ENCODE results near the gene ADGRA1.
"Not testable (repeated sequence)": the region's sequence is repeated elsewhere in the genome, so short reads cannot be mapped to it uniquely, and the experiment has no call there.

The ADGRA1 gene

GRCh38 chr10:133139551-133140065 is 51.9 kb downstream of the ADGRA1 start:
- Histone ChIP-seq H3K9me3 (ENCODE audit: control insufficient read depth, insufficient read depth, low read length) (no peaks in the 10 kb centered on the region), H3K27ac (ENCODE audit: low read depth, low read length) (no peak overlapping the region), H3K36me3 (ENCODE audit: control insufficient read depth, insufficient read depth, low read length) (no peaks in the 10 kb centered on the region), H3K4me3 (ENCODE audit: low read depth, low read length) (no peak overlapping the region), H3K27me3 (ENCODE audit: control insufficient read depth, insufficient read depth, low read length) (no peaks in the 10 kb centered on the region), H3K4me1 (ENCODE audit: control insufficient read depth, insufficient read depth, low read length) (peaks cover 6% of the 10 kb centered on the region; the same call in 1 of the 2 replicates), H3K9ac (ENCODE audit: low read depth, low read length) (no peak overlapping the region)

GRCh38 chr10:133140417-133141143 is 52.9 kb downstream of the ADGRA1 start:
- Histone ChIP-seq H3K9me3 (ENCODE audit: control insufficient read depth, insufficient read depth, low read length) (no peaks in the 10 kb centered on the region), H3K4me3 (ENCODE audit: low read depth, low read length) (no peak overlapping the region), H3K27me3 (ENCODE audit: control insufficient read depth, insufficient read depth, low read length) (no peaks in the 10 kb centered on the region), H3K27ac (ENCODE audit: low read depth, low read length) (no peak overlapping the region), H3K36me3 (ENCODE audit: control insufficient read depth, insufficient read depth, low read length) (no peaks in the 10 kb centered on the region), H3K9ac (ENCODE audit: low read depth, low read length) (no peak overlapping the region), H3K4me1 (ENCODE audit: control insufficient read depth, insufficient read depth, low read length) (peaks cover 9% of the 10 kb centered on the region; the same call in 1 of the 2 replicates)

- Histone ChIP-seq H3K27ac (ENCODE audit: low read depth, low read length) (no peak overlapping the region), H3K9ac (ENCODE audit: low read depth, low read length) (no peak overlapping the region), H3K4me3 (ENCODE audit: low read depth, low read length) (no peak overlapping the region), H3K4me1 (ENCODE audit: control insufficient read depth, insufficient read depth, low read length) (peaks cover 14% of the 10 kb centered on the region), H3K27me3 (ENCODE audit: control insufficient read depth, insufficient read depth, low read length) (no peaks in the 10 kb centered on the region), H3K36me3 (ENCODE audit: control insufficient read depth, insufficient read depth, low read length) (no peaks in the 10 kb centered on the region), H3K9me3 (ENCODE audit: control insufficient read depth, insufficient read depth, low read length) (no peaks in the 10 kb centered on the region)
Measured at GRCh38 chr10:133141144-133141957, 53.6 kb downstream of the ADGRA1 start.

- Histone ChIP-seq H3K9ac (ENCODE audit: low read depth, low read length) (no peak overlapping the region), H3K4me1 (ENCODE audit: control insufficient read depth, insufficient read depth, low read length) (peaks cover 15% of the 10 kb centered on the region), H3K36me3 (ENCODE audit: control insufficient read depth, insufficient read depth, low read length) (no peaks in the 10 kb centered on the region), H3K27me3 (ENCODE audit: control insufficient read depth, insufficient read depth, low read length) (no peaks in the 10 kb centered on the region), H3K27ac (ENCODE audit: low read depth, low read length) (no peak overlapping the region), H3K9me3 (ENCODE audit: control insufficient read depth, insufficient read depth, low read length) (no peaks in the 10 kb centered on the region), H3K4me3 (ENCODE audit: low read depth, low read length) (no peak overlapping the region)
Measured at GRCh38 chr10:133141958-133142340, 54.2 kb downstream of the ADGRA1 start.

- Histone ChIP-seq H3K4me3 (ENCODE audit: low read depth, low read length) (no peak overlapping the region), H3K36me3 (ENCODE audit: control insufficient read depth, insufficient read depth, low read length) (no peaks in the 10 kb centered on the region), H3K9me3 (ENCODE audit: control insufficient read depth, insufficient read depth, low read length) (no peaks in the 10 kb centered on the region), H3K4me1 (ENCODE audit: control insufficient read depth, insufficient read depth, low read length) (peaks cover 15% of the 10 kb centered on the region), H3K27ac (ENCODE audit: low read depth, low read length) (no peak overlapping the region), H3K9ac (ENCODE audit: low read depth, low read length) (no peak overlapping the region), H3K27me3 (ENCODE audit: control insufficient read depth, insufficient read depth, low read length) (no peaks in the 10 kb centered on the region)
Measured at GRCh38 chr10:133142523-133143199, 54.9 kb downstream of the ADGRA1 start.

GRCh38 chr10:133143200-133143533 is 55.4 kb downstream of the ADGRA1 start:
- Histone ChIP-seq H3K27ac (ENCODE audit: low read depth, low read length) (no peak overlapping the region), H3K27me3 (ENCODE audit: control insufficient read depth, insufficient read depth, low read length) (no peaks in the 10 kb centered on the region), H3K9ac (ENCODE audit: low read depth, low read length) (no peak overlapping the region), H3K4me1 (ENCODE audit: control insufficient read depth, insufficient read depth, low read length) (peaks cover 15% of the 10 kb centered on the region), H3K36me3 (ENCODE audit: control insufficient read depth, insufficient read depth, low read length) (no peaks in the 10 kb centered on the region), H3K4me3 (ENCODE audit: low read depth, low read length) (no peak overlapping the region), H3K9me3 (ENCODE audit: control insufficient read depth, insufficient read depth, low read length) (no peaks in the 10 kb centered on the region)

GRCh38 chr10:133143546-133143945 is 55.8 kb downstream of the ADGRA1 start:
- no peaks in the 10 kb centered on the region for H3K36me3 ChIP-seq (ENCODE audit: control insufficient read depth, insufficient read depth, low read length)
- H3K4me1 ChIP-seq (ENCODE audit: control insufficient read depth, insufficient read depth, low read length): peaks cover 15% of the 10 kb centered on the region
- H3K9me3 ChIP-seq (ENCODE audit: control insufficient read depth, insufficient read depth, low read length): no peaks in the 10 kb centered on the region
- H3K4me3 ChIP-seq (ENCODE audit: low read depth, low read length): no peak overlapping the region
- no peak overlapping the region for H3K9ac ChIP-seq (ENCODE audit: low read depth, low read length)
- H3K27me3 ChIP-seq (ENCODE audit: control insufficient read depth, insufficient read depth, low read length): no peaks in the 10 kb centered on the region
- H3K27ac ChIP-seq (ENCODE audit: low read depth, low read length): no peak overlapping the region

GRCh38 chr10:133144771-133145170 is 57.0 kb downstream of the ADGRA1 start:
- H3K9ac ChIP-seq (ENCODE audit: low read depth, low read length): no peak overlapping the region
- H3K9me3 ChIP-seq (ENCODE audit: control insufficient read depth, insufficient read depth, low read length): no peaks in the 10 kb centered on the region
- no peak overlapping the region for H3K4me3 ChIP-seq (ENCODE audit: low read depth, low read length)
- peaks cover 12% of the 10 kb centered on the region for H3K4me1 ChIP-seq (ENCODE audit: control insufficient read depth, insufficient read depth, low read length)
- no peak overlapping the region for H3K27ac ChIP-seq (ENCODE audit: low read depth, low read length)
- no peaks in the 10 kb centered on the region for H3K36me3 ChIP-seq (ENCODE audit: control insufficient read depth, insufficient read depth, low read length)
- H3K27me3 ChIP-seq (ENCODE audit: control insufficient read depth, insufficient read depth, low read length): no peaks in the 10 kb centered on the region

GRCh38 chr10:133150226-133150625 is 62.5 kb downstream of the ADGRA1 start:
- no peak overlapping the region for H3K4me3 ChIP-seq (ENCODE audit: low read depth, low read length)
- no peaks in the 10 kb centered on the region for H3K9me3 ChIP-seq (ENCODE audit: control insufficient read depth, insufficient read depth, low read length)
- H3K27ac ChIP-seq (ENCODE audit: low read depth, low read length): peak overlapping the region; percentile 99
- H3K27me3 ChIP-seq (ENCODE audit: control insufficient read depth, insufficient read depth, low read length): no peaks in the 10 kb centered on the region
- no peak overlapping the region for H3K9ac ChIP-seq (ENCODE audit: low read depth, low read length)
- H3K36me3 ChIP-seq (ENCODE audit: control insufficient read depth, insufficient read depth, low read length): no peaks in the 10 kb centered on the region
- peaks cover 19% of the 10 kb centered on the region for H3K4me1 ChIP-seq (ENCODE audit: control insufficient read depth, insufficient read depth, low read length)

GRCh38 chr10:133150656-133151055 is 62.9 kb downstream of the ADGRA1 start:
- Histone ChIP-seq H3K36me3 (ENCODE audit: control insufficient read depth, insufficient read depth, low read length) (no peaks in the 10 kb centered on the region), H3K4me3 (ENCODE audit: low read depth, low read length) (no peak overlapping the region), H3K27me3 (ENCODE audit: control insufficient read depth, insufficient read depth, low read length) (no peaks in the 10 kb centered on the region), H3K4me1 (ENCODE audit: control insufficient read depth, insufficient read depth, low read length) (peaks cover 19% of the 10 kb centered on the region), H3K27ac (ENCODE audit: low read depth, low read length) (peak overlapping the region; percentile 99), H3K9ac (ENCODE audit: low read depth, low read length) (no peak overlapping the region), H3K9me3 (ENCODE audit: control insufficient read depth, insufficient read depth, low read length) (no peaks in the 10 kb centered on the region)

GRCh38 chr10:133151071-133151470 is 63.3 kb downstream of the ADGRA1 start:
- peak overlapping the region; percentile 99 for H3K27ac ChIP-seq (ENCODE audit: low read depth, low read length)
- not testable (repeated sequence) for H3K27me3 ChIP-seq (ENCODE audit: control insufficient read depth, insufficient read depth, low read length); H3K36me3 ChIP-seq (ENCODE audit: control insufficient read depth, insufficient read depth, low read length); H3K9me3 ChIP-seq (ENCODE audit: control insufficient read depth, insufficient read depth, low read length)
- 0 out of 2 replicates have a peak overlapping the region, but pooled peaks have one; percentile 14 for H3K4me3 ChIP-seq (ENCODE audit: low read depth, low read length)
- H3K9ac ChIP-seq (ENCODE audit: low read depth, low read length): peak overlapping the region; percentile 80
- H3K4me1 ChIP-seq (ENCODE audit: control insufficient read depth, insufficient read depth, low read length): peaks cover 17% of the 10 kb centered on the region
